IPS-20b (cell line): ENCODE data around the gene TPSB2.
"Not testable (repeated sequence)": the region's sequence is repeated elsewhere in the genome, so short reads cannot be mapped to it uniquely, and the experiment has no call there.

Source experiments
- H3K27ac ChIP-seq: one replicate; pipeline ENCODE4 v1.5.1; 2013; ENCODE audit warnings: low read length
- H3K27me3 ChIP-seq: 2 replicates; pipeline ENCODE4 v1.6.1; 2013; ENCODE audit warnings: mild to moderate bottlenecking, low read length, inconsistent platforms; ENCODE audit not compliant: insufficient read depth
- H3K36me3 ChIP-seq: 2 replicates; pipeline ENCODE4 v1.6.1; 2013; ENCODE audit warnings: low read depth, mild to moderate bottlenecking, inconsistent platforms, low read length, moderate library complexity; ENCODE audit not compliant: insufficient read depth
- H3K4me1 ChIP-seq: 2 replicates; pipeline ENCODE4 v1.6.1; 2013; ENCODE audit warnings: mild to moderate bottlenecking, control low read depth, inconsistent platforms, low read length, moderate library complexity; ENCODE audit not compliant: insufficient read depth
- H3K4me3 ChIP-seq: 2 replicates; pipeline ENCODE4 v1.5.1; 2013; ENCODE audit warnings: mild to moderate bottlenecking, low read length, inconsistent platforms
- H3K9ac ChIP-seq: 2 replicates; pipeline ENCODE4 v1.6.1; 2013; ENCODE audit warnings: low read depth, mild to moderate bottlenecking, inconsistent platforms, low read length, moderate library complexity
- H3K9me3 ChIP-seq: 2 replicates; pipeline ENCODE4 v1.6.1; 2013; ENCODE audit warnings: mild to moderate bottlenecking, low read depth, low read length, inconsistent platforms; ENCODE audit not compliant: insufficient read depth

Gene TPSB2

GRCh38 chr16:1230471-1231212, 658 bp upstream of the TPSB2 start:
- H3K4me1 ChIP-seq, H3K27me3 ChIP-seq, H3K9ac ChIP-seq, H3K9me3 ChIP-seq, H3K36me3 ChIP-seq, H3K27ac ChIP-seq, H3K4me3 ChIP-seq: not testable (repeated sequence)

GRCh38 chr16:1229476-1229875, 508 bp downstream of the TPSB2 start:
- H3K36me3 ChIP-seq, H3K9ac ChIP-seq: not testable (repeated sequence)

GRCh38 chr16:1228227-1228626, 1.8 kb downstream of the TPSB2 start:
- H3K36me3 ChIP-seq, H3K9ac ChIP-seq, H3K27ac ChIP-seq, H3K9me3 ChIP-seq, H3K27me3 ChIP-seq, H3K4me1 ChIP-seq, H3K4me3 ChIP-seq: not testable (repeated sequence)

More at GRCh38 chr16:1229476-1229875, 508 bp downstream of the TPSB2 start:
- H3K4me3 ChIP-seq, H3K9me3 ChIP-seq, H3K4me1 ChIP-seq, H3K27ac ChIP-seq, H3K27me3 ChIP-seq: not testable (repeated sequence)

- H3K27ac ChIP-seq, H3K9ac ChIP-seq, H3K9me3 ChIP-seq, H3K27me3 ChIP-seq, H3K4me1 ChIP-seq, H3K36me3 ChIP-seq, H3K4me3 ChIP-seq: not testable (repeated sequence)
Observed at GRCh38 chr16:1226692-1227091, 3.3 kb downstream of the TPSB2 start.

GRCh38 chr16:1225728-1226311, 4.2 kb downstream of the TPSB2 start:
- not testable (repeated sequence) for H3K36me3 ChIP-seq, H3K27ac ChIP-seq, H3K9me3 ChIP-seq, H3K4me3 ChIP-seq, H3K4me1 ChIP-seq, H3K9ac ChIP-seq, H3K27me3 ChIP-seq

- H3K9me3 ChIP-seq: no peaks in the 10 kb centered on the region
- H3K27me3 ChIP-seq: no peaks in the 10 kb centered on the region
- H3K4me3 ChIP-seq: no peak within 1 kb of the TSS
- no peak within 1 kb of the TSS for H3K27ac ChIP-seq
- H3K36me3 ChIP-seq: 0 out of 2 replicates have a peak, but pooled peaks cover 5% of the 10 kb centered on the region
- H3K4me1 ChIP-seq: no peaks in the 10 kb centered on the region
- H3K9ac ChIP-seq: no peak within 1 kb of the TSS
Observed at GRCh38 chr16:1225051-1225451, 4.9 kb downstream of the TPSB2 start, which contains the start of gene TPSG1. TPSG1 (minus strand) TSS chr16:1225268; CDS start chr16:1225252, 16 bp downstream.

GRCh38 chr16:1224558-1224957, 5.4 kb downstream of the TPSB2 start:
- Histone ChIP-seq H3K4me1 (no peaks in the 10 kb centered on the region), H3K9ac (no peak overlapping the region), H3K27ac (no peak overlapping the region), H3K36me3 (0 out of 2 replicates have a peak, but pooled peaks cover 5% of the 10 kb centered on the region), H3K9me3 (no peaks in the 10 kb centered on the region), H3K27me3 (no peaks in the 10 kb centered on the region), H3K4me3 (no peak overlapping the region)

- H3K27ac ChIP-seq: no peak overlapping the region
- H3K4me3 ChIP-seq: no peak overlapping the region
- no peak overlapping the region for H3K9ac ChIP-seq
- no peaks in the 10 kb centered on the region for H3K27me3 ChIP-seq
- no peaks in the 10 kb centered on the region for H3K9me3 ChIP-seq
- 0 out of 2 replicates have a peak, but pooled peaks cover 5% of the 10 kb centered on the region for H3K36me3 ChIP-seq
- no peaks in the 10 kb centered on the region for H3K4me1 ChIP-seq
Observed at GRCh38 chr16:1223355-1224214, 6.4 kb downstream of the TPSB2 start.

GRCh38 chr16:1222553-1223354, 7.2 kb downstream of the TPSB2 start:
- no peak overlapping the region for H3K27ac ChIP-seq
- no peaks in the 10 kb centered on the region for H3K9me3 ChIP-seq
- no peak overlapping the region for H3K4me3 ChIP-seq
- H3K9ac ChIP-seq: no peak overlapping the region
- H3K4me1 ChIP-seq: no peaks in the 10 kb centered on the region
- 0 out of 2 replicates have a peak, but pooled peaks cover 7% of the 10 kb centered on the region for H3K36me3 ChIP-seq
- no peaks in the 10 kb centered on the region for H3K27me3 ChIP-seq

GRCh38 chr16:1221628-1222552, 8.1 kb downstream of the TPSB2 start:
- H3K27ac ChIP-seq: no peak overlapping the region
- no peaks in the 10 kb centered on the region for H3K27me3 ChIP-seq
- no peak overlapping the region for H3K4me3 ChIP-seq
- H3K36me3 ChIP-seq: peaks cover 15% of the 10 kb centered on the region; the same call in 1 of the 2 replicates
- H3K4me1 ChIP-seq: no peaks in the 10 kb centered on the region
- H3K9ac ChIP-seq: no peak overlapping the region
- no peaks in the 10 kb centered on the region for H3K9me3 ChIP-seq
